CD4-positive, alpha-beta T cell treated with Interleukin-15 for 1 hour (primary cell): ENCODE measurements around the gene SERINC5.
"Not testable (repeated sequence)": the region's sequence is repeated elsewhere in the genome, so short reads cannot be mapped to it uniquely, and the experiment has no call there.

ENCODE experiments used
- DNase-seq: peaks from one replicate; pipeline ENCODE4 v3.0.0-alpha.2; 2020

SERINC5 gene

GRCh38 chr5:80128141-80128540 is 127.7 kb downstream of the SERINC5 start:
- no peak for DNase-seq

- peak; percentile 56 for DNase-seq
These were observed 128.7 kb downstream of the SERINC5 start for GRCh38 chr5:80127116-80127552.

GRCh38 chr5:80125962-80126480 is 129.8 kb downstream of the SERINC5 start:
- no peak for DNase-seq

- no peak for DNase-seq
These were observed 130.6 kb downstream of the SERINC5 start for GRCh38 chr5:80125022-80125961.

- no peak for DNase-seq
These were observed 131.5 kb downstream of the SERINC5 start for GRCh38 chr5:80124121-80124918.

- DNase-seq = peak; percentile 56
These were observed 133.3 kb downstream of the SERINC5 start for GRCh38 chr5:80122579-80122978.

GRCh38 chr5:80119372-80119771 is 136.5 kb downstream of the SERINC5 start:
- DNase-seq = no peak

- DNase-seq = no peak
These were observed 138.4 kb downstream of the SERINC5 start for GRCh38 chr5:80117446-80117845.

GRCh38 chr5:80116465-80116864 is 139.4 kb downstream of the SERINC5 start:
- no peak for DNase-seq

- no peak for DNase-seq
These were observed 139.8 kb downstream of the SERINC5 start for GRCh38 chr5:80116000-80116399.

- no peak for DNase-seq
These were observed 141.0 kb downstream of the SERINC5 start for GRCh38 chr5:80114860-80115259.

GRCh38 chr5:80111376-80111990 is 144.4 kb downstream of the SERINC5 start:
- DNase-seq = not testable (repeated sequence)

GRCh38 chr5:80109646-80110478 is 146.0 kb downstream of the SERINC5 start:
- no peak for DNase-seq

- no peak for DNase-seq
These were observed 148.9 kb downstream of the SERINC5 start for GRCh38 chr5:80106916-80107315.

GRCh38 chr5:80105698-80106439 is 150.0 kb downstream of the SERINC5 start:
- no peak for DNase-seq

GRCh38 chr5:80103371-80103770 is 152.5 kb downstream of the SERINC5 start:
- DNase-seq = no peak

GRCh38 chr5:80101993-80102392 is 153.9 kb downstream of the SERINC5 start:
- DNase-seq = no peak

- DNase-seq = no peak
These were observed 158.4 kb downstream of the SERINC5 start for GRCh38 chr5:80097451-80097850.

- DNase-seq = no peak
These were observed 161.6 kb downstream of the SERINC5 start for GRCh38 chr5:80094236-80094738.

GRCh38 chr5:80093796-80094195 is 162.1 kb downstream of the SERINC5 start:
- no peak for DNase-seq

GRCh38 chr5:80092486-80093107 is 163.3 kb downstream of the SERINC5 start:
- DNase-seq = no peak
